Sigmoid colon (tissue), 3 donors: ENCODE measurements around the gene SLC9A7.

Experiments
- CTCF ChIP-seq, 4 experiments: fragments of 450-650 bp in 3 of 4; fragments of 200-600 bp in 1 of 4; IDR thresholded peaks; one replicate each; pipeline ENCODE4 v1.5.1; 2016 to 2019; ENCODE audit warnings: antibody characterized with exemption in 4 of 4, mild to moderate bottlenecking in 3 of 4, moderate library complexity in 2 of 4
- POLR2A ChIP-seq, 2 donors: fragments of 450-650 bp; IDR thresholded peaks; one replicate each; pipeline ENCODE4 v1.6.1; 2016; ENCODE audit warnings: antibody characterized with exemption in 2 of 2, mild to moderate bottlenecking in 2 of 2, moderate library complexity in 2 of 2

GRCh38 chrX:46710927-46711623 is 47.8 kb downstream of the SLC9A7 start:
- TF ChIP-seq CTCF (IDR thresholded peaks at IDR 0.05), result no peak
- no peak for TF ChIP-seq POLR2A (IDR thresholded peaks at IDR 0.05)
